ENCODE results near the gene ZNF444. TPM values are rescaled to one million over a fixed set of nuclear protein-coding genes. Genes with fewer than 3 reads are reported as not detected.
"Not testable (repeated sequence)": the region's sequence is repeated elsewhere in the genome, so short reads cannot be mapped to it uniquely, and the experiment has no call there.

ZNF444 gene
- total RNA-seq, result 10.4 TPM

GRCh38 chr19:56140583-56141416, at the start of gene ZNF444:
ZNF444 (plus strand) TSS chr19:56141287; CDS start chr19:56146912, 5,625 bp downstream.
- ATAC-seq, result peak; percentile 93

- no peak for ATAC-seq
Observed at GRCh38 chr19:56091751-56092546, 49.1 kb upstream of the ZNF444 start.

GRCh38 chr19:56092685-56093631, 48.1 kb upstream of the ZNF444 start:
- ATAC-seq, result no peak

GRCh38 chr19:56094449-56094848, 46.6 kb upstream of the ZNF444 start:
- no peak for ATAC-seq

GRCh38 chr19:56096665-56097064, 44.4 kb upstream of the ZNF444 start:
- ATAC-seq, result no peak

- no peak for ATAC-seq
Observed at GRCh38 chr19:56097306-56097705, 43.8 kb upstream of the ZNF444 start.

- no peak for ATAC-seq
Observed at GRCh38 chr19:56097776-56098175, 43.3 kb upstream of the ZNF444 start.

GRCh38 chr19:56098237-56098636, 42.9 kb upstream of the ZNF444 start:
- not testable (repeated sequence) for ATAC-seq

GRCh38 chr19:56098731-56099568, 42.1 kb upstream of the ZNF444 start:
- no peak for ATAC-seq

GRCh38 chr19:56099638-56100539, 41.2 kb upstream of the ZNF444 start:
- ATAC-seq, result no peak

- ATAC-seq, result no peak
Observed at GRCh38 chr19:56101095-56101494, 40.0 kb upstream of the ZNF444 start.

GRCh38 chr19:56101746-56102535, 39.1 kb upstream of the ZNF444 start:
- ATAC-seq, result no peak

GRCh38 chr19:56103027-56103614, 38.0 kb upstream of the ZNF444 start:
- ATAC-seq, result no peak

GRCh38 chr19:56104423-56104822, 36.7 kb upstream of the ZNF444 start:
- no peak for ATAC-seq

GRCh38 chr19:56105090-56105701, 35.9 kb upstream of the ZNF444 start:
- peak; percentile 75 for ATAC-seq

- ATAC-seq, result not testable (repeated sequence)
Observed at GRCh38 chr19:56105831-56106396, 35.2 kb upstream of the ZNF444 start.

GRCh38 chr19:56106397-56106849, 34.7 kb upstream of the ZNF444 start:
- no peak for ATAC-seq

- no peak for ATAC-seq
Observed at GRCh38 chr19:56106993-56107392, 34.1 kb upstream of the ZNF444 start.
